HL-60/S4 treated with retinoic acid at 250 ng/mL for 4 days and 3 days (cell line): Measurements from ENCODE around the gene TIMP2.

Source experiments
- in situ Hi-C: fragments of 300-500 bp; cut with MboI; formaldehyde crosslinking; loops from 2 replicates; pipeline ENCODE4 v1.7.0; 2022; ENCODE audit warnings: low sequenced_read_pairs

The TIMP2 gene

GRCh38 chr17:78822552-78822951, 102.6 kb downstream of the TIMP2 start:
- in situ Hi-C loops, result no loop called here

GRCh38 chr17:78821961-78822360, 103.2 kb downstream of the TIMP2 start:
- in situ Hi-C loops, result no loop called here

GRCh38 chr17:78820841-78821240, 104.3 kb downstream of the TIMP2 start:
- in situ Hi-C loops, result no loop called here

GRCh38 chr17:78819806-78820792, 105.1 kb downstream of the TIMP2 start:
- in situ Hi-C loops, result no loop called here

GRCh38 chr17:78819402-78819801, 105.8 kb downstream of the TIMP2 start:
- in situ Hi-C loops, result no loop called here

- in situ Hi-C loops, result no loop called here
These were observed 106.3 kb downstream of the TIMP2 start for GRCh38 chr17:78818932-78819331.

- in situ Hi-C loops, result no loop called here
These were observed 106.9 kb downstream of the TIMP2 start for GRCh38 chr17:78818152-78818846.

GRCh38 chr17:78817123-78817522, 108.1 kb downstream of the TIMP2 start:
- in situ Hi-C loops, result no loop called here

GRCh38 chr17:78815696-78816095, 109.5 kb downstream of the TIMP2 start:
- in situ Hi-C loops, result no loop called here

- in situ Hi-C loops, result no loop called here
These were observed 112.3 kb downstream of the TIMP2 start for GRCh38 chr17:78812855-78813254.

- in situ Hi-C loops, result no loop called here
These were observed 117.0 kb downstream of the TIMP2 start for GRCh38 chr17:78808163-78808562.

- in situ Hi-C loops, result no loop called here
These were observed 118.7 kb downstream of the TIMP2 start for GRCh38 chr17:78806451-78806850.

GRCh38 chr17:78805301-78805700, 119.9 kb downstream of the TIMP2 start:
- in situ Hi-C loops, result no loop called here

GRCh38 chr17:78804777-78805176, 120.4 kb downstream of the TIMP2 start:
- in situ Hi-C loops, result no loop called here

- in situ Hi-C loops, result no loop called here
These were observed 121.9 kb downstream of the TIMP2 start for GRCh38 chr17:78803186-78803845.
